HG03064 (cell line): ENCODE results near the gene SETD6.

Experiments used
- ATAC-seq: cut with Tn5 transposase; IDR thresholded peaks from one replicate; pipeline ENCODE4 v1.9.1; 2021; ENCODE audit warnings: low read depth; ENCODE audit not compliant: unreplicated experiment

Gene SETD6

DNA sequence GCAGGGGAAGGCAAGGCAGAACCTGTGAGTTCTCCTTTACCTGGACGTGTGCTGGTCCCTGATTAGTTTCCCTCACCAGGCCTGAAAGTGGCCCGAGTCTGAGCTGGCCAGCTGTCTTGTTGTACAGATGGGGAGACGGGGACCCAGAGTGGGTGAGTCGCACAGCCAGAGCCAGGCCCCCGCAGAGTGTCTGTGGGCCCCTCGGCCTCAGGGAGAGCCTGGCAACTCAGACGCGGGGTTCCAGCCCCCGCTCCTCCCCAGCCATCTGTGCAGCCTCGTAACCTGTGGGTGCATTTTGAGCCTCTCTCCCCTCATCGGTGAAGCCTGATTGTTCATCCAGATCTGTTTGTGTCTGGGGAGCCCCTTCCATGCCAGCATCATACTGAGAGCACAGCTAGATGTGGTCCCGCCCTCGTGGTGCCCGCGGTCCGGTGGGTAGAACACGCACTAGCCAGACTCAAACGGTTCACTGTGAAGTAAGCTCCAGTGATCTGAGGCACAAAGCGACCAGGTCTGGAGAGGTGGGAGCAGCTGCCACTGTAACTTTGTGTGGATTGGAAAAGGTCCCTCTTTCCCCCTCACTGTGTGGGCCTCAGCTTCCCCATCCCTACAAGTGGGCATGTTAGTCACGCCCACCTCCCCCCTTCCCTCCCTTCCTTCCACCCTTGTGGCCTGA, 21.4 kb upstream of the SETD6 start:
- no peak for ATAC-seq

DNA sequence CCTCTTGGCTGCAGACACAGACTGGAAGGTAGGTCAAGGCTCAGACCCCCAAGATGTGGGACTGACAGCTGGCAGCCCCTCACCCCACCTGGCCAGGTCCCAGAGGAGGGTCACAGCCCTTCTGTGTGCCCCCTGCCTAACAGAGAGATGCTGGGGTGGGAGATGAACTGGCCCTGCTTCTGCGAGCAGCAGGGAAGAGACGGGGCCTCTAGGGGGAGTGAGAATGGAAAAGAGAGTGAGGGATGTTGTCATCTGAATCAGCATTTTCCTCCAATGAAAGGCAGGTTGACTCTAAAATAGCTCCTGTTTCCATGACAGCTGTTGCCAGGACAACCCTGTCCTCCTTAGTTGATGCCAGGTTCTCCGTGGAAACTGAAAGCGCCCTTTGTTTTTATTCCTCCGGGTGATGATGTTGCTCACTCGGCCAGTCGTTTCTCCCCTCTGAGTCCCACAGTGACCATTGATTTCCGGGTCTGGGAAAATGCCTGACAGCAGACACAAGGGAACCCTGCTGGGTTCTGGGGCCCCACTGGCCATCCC, 20.3 kb upstream of the SETD6 start:
- ATAC-seq: no peak

DNA sequence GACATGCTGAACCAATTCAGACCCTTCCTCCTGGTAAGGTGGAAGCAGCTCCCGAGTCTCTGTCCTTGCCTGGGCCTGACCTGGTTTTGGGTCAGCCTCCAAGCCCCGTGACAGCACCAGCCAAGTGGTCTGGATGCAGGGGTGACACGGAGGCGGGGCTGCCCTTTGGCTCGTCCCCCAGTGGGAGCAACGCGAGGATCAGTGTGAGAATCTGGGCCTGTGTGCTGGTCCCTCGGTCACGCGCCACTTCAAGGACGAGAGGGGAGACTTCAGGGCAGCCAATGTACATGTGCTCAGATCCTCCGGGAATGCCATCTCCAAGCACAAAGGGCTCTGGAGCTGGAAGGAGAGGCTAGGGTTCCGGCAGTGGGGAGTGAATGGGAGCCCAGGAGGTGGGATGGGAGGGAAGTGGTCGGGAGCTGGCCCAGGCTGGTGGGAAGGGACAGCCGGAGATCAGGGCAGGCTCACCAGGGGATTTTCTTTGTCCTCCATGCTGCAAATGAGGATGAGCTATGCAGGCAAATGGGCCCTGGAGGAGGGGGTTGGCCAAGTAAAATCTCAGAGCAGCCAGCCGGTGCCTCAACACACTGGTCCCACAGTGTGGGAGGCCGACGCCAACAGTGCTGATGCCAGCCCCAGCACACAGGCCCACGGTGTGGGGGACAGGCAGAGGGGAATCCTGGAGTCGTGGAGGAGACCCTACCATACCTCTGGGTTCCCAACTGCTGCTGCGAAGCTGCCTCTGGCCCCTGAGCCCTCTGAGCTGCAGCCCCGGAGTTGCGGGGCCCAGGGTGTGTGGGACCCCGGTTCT, 19.6 kb upstream of the SETD6 start:
- ATAC-seq: no peak

DNA sequence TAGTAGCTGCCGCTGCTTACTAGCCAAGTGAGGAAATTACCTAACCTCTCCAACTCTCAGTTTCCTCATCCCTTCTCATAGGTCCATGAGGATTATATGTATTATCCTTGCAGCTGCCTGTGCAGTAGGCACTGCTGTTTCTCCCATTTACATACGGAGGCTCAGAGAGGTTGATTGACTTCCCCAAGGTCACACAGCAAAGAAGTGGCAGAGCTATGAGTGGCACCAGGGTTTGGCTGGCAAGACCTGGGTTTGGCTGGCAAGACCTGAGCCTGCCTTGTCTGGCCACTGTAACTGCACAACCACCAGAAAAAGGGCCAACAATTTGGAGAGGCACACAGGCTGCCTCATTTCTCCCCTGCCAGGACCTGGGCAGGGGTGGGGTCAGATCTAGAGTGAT, 17.8 kb upstream of the SETD6 start:
- ATAC-seq: no peak

DNA sequence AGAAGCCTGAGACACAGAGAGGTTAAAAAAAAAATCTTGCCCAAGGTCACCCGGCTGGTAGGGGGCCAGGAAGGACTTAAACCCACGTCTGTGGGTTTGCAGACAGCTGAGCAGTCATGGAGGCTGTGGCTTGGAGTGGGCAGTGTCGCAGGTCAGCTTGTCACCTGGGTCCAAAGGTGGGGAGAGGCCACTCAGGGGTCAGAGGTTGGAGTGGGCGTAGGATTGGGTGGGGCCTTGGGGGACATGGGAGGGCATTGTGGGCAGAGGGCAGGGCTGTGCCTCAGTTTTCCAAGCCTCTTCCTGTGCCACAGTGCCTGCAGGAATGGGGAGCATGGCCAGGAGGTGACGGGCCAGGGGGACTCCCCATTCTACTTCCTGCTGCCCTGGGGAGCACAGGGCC, 17.4 kb upstream of the SETD6 start:
- ATAC-seq: no peak

DNA sequence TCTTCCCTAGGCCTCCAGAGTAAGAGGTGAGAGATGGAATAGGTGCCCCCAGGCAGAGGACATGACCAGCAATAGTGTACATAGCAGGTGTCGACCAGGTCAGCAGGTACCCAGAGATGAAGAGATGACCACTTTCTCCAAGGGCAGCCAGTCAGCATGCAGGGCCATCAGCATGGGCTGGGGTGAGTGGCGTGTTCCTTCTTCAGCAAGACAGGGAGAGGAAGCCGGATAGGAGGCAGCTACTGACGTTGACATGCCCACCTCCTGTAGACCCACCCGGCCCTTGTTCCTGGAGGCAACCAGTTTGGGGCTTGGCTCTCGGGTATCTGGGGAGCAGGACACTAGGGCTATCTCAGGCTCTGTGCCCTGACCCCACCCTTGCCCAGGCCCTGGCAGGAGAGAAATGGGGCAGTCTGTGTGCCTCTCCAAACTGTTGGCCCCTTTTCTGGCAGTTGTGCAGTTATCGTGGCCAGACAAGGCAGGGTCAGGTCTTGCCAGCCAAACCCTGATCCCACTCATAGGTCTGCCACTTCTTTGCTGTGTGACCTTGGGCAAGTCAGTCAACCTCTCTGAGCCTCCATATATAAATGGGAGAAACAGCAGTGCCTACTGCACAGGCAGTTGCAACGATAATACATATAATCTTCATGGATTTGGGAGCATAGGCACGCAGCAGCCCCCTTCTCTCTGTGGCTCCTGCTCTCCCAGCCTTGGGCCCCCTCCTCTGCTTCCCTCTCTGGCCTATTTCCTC, 16.8 kb upstream of the SETD6 start:
- ATAC-seq: no peak

DNA sequence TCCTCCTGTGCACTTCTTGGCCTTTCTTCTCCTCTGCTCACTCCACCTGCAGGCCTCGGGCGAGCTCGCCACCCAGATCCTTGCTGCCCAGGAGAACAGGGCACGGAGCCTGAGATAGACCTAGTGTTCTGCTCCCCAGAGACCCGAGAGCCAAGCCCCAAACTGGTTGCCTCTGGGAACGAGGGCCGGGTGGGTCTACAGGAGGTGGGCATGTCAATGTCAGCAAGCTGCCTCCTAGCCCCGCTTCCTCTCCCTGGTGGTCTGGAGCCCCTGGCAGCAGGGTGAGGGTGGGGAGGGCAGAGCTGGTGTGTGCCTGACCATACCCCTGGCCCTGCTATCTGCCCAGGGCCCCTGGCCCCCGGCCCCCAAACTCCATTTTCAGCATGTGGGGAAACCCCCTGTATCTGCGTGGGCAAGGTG, 16.2 kb upstream of the SETD6 start:
- ATAC-seq: no peak

DNA sequence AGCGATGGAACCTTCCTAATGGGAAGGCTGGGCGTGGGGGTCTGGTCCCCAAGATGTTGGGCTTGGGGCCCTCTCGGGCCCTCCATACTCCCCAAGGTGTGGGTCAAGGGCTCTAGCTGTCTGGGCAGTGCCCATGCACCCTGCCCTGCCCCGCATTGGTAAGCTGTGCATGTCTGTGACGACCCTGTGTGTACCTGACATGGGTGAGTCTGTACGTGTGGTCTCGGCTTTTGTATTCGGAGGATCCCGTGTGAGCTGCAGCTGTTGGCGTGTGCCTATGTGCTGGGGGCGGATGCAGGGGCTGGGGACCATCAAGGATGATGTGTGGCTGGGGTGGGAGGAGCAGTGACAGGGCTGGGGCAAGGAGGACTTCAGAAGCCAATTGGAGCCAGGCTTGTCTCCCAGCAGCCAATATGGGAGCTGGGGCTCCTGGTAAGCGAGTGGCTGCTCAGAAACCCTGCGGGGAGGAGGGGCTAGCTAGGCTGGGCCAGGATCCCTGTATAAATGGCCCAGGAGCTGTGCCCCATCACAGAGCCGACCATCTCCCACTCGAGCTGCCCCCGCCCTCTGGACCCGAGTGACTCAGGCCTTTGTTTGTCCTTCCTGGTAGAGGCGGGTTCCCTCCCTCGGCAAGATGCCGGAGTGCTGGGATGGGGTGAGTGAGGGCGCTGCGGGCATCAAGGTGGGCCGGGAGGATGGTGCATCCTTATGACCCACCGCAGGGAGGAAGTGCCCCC, 15.5 kb upstream of the SETD6 start, which contains the start of gene NDRG4:
TSS of gene NDRG4 (plus strand) at position 529 of the 737 bp plus-strand sequence. CDS start at position 635, 106 bp downstream.
- ATAC-seq: peak; percentile 63

DNA sequence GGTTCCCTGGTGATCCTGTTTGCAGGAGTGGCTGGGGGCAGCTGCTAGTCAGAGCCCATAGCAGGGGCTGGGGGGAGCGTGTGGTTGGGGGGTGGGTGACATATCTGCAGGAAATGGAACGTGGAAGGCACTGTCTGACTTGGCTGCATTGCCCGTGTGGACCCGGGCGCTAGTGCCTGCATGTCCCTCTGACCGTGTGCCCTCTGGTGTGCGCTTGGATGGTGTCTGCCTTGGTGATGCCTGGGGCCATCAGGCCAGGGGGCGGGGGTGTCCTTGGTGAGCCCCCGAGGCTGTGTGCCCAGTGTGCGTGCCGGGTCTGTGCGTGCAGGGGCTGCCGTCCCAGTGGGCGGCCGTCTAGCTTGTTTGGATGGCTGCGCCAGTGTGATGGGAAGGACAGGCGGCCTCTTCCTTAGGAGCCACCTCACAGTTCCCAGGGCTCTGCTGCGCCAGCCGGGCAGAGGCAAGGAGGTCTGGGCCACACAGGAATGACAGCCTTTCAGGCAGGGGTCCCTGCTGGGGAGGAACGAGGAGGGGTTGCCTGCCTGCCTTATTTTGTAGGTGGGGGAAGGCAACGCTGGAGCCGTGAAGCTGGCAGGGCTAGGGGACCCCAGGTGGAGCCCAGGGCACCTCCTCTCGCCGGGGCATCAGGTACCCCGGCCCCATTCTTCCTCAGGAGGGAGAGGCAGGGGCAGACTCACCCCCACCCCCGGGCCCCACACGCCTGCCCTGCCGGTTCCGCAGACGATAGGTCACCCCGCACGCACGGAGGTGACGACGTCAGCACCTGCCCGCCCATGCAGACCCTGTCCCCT, 14.7 kb upstream of the SETD6 start:
- ATAC-seq: no peak

DNA sequence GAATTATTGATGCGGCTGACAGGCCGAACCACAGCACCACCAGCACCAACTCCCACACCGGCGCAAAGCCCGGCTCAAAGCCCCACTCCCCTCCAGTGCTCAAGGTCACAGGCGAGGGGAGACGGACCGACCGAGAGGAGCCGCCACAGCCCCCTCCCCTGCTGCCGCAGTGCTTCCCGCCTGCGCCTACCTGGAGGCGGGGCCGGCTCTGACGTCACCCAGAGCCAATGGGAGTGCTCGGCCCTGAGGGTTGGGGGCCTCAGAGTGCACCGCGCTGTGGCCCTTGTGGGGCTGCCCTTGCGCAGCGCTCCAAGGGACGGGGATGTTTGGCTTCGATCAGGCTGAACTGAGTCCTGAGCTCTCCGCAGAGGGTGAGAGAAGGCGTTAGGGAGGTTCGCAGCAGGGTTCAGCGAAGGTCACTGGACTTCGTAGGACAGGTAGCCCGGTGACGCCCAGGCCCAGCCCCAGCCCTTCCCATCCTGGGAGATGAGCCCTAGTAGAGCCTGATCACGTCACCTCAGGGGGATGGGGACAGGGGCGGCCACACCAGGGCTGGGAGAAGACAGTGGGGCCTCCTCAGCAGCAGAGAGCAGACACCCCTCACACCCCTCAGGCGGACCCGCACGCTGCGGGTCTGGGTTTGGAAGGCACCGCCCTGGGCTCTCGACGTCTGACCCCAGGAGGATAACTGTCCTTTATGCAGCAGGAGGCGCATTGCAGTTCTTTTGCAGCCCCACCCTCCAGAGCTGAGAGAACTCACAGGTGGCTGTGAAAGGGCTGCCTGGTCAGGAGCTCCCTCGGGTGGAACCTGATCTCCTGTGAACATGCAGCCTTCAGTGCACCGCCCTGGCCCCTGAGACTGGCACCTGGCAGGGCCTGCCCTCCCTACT, 13.8 kb upstream of the SETD6 start:
- no peak for ATAC-seq

DNA sequence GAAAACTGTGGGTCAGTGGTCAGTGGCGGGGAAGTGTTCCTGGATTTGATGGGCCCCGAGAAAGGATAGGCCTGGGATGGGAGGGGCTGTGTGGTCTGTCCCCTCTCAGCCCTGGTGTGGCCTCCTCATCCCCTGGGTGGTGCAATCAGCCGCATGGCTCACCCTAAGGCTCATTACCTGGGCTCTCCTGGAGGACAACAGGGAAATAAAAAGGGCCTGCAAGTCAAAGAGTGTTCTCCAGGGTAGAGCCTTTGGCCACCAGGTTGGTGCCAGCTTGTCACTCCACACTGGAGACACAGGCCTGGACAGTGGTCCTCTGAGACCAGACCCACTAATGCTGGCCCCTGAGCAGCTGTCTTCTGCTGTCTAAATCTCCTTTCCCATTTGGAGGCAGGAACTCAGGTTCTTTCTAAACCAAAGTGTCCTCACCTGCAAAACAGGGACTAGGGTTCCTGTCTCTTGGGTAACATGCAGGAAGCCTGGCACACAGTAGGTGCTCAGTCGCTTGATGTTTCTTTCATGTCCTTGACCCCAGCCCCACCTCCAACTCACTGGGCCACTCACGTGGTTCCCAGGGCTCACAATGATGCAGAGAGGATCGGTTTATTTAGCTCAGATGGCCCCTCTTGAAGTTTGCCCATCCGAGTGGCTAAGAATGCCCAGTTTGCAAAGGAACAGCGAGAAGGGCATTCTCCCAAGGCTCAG, 12.9 kb upstream of the SETD6 start:
- no peak for ATAC-seq

DNA sequence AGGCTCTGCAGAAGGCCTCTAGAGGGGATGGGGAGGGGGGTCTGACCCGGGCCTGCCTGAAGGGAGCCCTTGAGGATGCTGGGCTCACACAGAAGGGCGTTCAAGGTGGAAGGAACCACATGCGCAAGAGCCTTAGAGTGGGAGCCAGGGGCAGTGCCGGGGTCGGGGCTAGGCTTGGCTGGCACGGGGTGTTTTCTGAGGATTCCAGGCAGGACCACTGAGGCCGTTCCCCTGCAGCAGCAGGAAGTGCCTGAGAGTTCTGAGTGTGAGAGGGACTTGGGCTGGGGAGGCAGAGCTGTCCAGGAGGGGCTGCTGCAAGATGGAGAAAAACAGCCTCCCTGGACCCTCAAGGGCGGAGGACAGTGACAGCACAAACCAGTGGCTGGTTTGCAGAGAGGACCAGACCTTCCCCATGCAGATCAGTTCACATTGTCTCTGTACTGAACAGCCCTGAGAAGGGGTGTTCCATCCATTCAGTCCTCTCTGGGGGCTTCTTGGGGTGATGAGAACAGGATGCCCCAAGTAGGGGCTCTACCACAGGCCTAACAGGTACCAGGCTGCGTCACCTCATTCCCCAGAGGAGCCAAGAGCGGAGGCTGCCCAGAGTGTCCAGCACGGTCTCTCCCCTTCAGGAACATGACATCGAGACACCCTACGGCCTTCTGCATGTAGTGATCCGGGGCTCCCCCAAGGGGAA, 12.0 kb upstream of the SETD6 start:
- ATAC-seq: no peak

DNA sequence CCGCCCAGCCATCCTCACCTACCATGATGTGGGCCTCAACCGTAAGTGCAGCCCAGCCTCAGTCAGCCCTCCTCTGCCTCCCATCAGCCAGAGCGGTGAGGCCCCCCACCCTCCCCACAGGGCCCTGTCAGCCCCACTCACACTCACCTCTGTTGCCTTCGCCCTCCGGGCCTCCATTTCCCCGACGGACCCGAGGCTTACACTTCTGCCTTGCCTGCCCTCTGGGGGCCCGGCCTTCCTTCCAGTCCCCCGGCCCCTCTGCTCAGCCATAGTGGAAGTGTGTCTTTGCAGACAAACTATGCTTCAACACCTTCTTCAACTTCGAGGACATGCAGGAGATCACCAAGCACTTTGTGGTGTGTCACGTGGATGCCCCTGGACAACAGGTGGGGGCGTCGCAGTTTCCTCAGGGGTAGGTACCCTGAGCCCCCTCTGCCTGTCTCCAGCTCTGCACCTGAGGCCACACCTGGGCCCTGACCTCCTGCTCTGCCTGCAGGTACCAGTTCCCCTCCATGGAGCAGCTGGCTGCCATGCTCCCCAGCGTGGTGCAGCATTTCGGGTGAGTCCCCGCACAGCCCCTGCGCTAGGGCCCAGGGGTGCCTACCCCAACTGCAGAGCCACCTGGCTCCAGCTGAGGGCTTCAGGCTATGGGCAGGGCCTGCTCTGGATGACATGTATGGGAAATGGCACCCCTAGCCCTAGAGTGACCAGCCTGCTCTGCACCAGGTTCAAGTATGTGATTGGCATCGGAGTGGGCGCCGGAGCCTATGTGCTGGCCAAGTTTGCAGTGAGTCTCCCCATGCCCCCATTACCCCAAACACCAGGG, 11.2 kb upstream of the SETD6 start:
- no peak for ATAC-seq

DNA sequence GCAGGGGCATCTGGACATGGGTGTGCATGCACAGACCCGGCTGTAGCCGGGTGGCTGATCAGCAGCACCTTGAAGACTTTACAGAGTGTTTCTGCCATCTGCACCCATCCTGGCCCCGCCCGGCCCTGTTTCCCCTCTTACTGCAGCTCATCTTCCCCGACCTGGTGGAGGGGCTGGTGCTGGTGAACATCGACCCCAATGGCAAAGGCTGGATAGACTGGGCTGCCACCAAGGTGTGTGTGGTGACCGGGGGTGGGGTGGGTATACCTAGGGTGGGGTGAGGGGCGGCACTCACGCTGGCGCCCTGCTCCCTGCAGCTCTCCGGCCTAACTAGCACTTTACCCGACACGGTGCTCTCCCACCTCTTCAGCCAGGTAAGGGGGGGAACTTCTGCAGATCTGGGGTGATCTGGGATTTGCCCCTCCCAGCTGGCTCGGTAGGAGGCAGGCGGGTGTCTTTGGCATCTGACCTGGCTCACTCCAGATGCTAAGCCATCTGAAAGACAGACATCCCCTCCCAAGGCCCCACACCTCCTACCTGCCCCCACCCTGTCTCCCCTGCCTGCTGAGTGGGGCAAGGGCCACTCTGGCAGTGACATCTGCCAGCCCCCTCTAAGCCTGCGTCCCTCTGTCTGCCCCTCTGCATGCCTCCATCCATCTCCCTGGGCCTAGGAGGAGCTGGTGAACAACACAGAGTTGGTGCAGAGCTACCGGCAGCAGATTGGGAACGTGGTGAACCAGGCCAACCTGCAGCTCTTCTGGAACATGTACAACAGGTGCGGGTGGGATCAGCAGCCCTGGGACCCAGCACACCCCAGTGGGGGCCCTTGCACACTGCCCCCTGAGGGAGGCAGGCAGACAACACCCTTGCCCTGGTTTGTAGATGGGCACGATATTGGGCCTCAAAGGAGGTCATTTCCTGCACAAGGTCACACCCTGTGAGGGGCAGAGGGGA, 8.8 kb upstream of the SETD6 start:
- ATAC-seq: no peak

DNA sequence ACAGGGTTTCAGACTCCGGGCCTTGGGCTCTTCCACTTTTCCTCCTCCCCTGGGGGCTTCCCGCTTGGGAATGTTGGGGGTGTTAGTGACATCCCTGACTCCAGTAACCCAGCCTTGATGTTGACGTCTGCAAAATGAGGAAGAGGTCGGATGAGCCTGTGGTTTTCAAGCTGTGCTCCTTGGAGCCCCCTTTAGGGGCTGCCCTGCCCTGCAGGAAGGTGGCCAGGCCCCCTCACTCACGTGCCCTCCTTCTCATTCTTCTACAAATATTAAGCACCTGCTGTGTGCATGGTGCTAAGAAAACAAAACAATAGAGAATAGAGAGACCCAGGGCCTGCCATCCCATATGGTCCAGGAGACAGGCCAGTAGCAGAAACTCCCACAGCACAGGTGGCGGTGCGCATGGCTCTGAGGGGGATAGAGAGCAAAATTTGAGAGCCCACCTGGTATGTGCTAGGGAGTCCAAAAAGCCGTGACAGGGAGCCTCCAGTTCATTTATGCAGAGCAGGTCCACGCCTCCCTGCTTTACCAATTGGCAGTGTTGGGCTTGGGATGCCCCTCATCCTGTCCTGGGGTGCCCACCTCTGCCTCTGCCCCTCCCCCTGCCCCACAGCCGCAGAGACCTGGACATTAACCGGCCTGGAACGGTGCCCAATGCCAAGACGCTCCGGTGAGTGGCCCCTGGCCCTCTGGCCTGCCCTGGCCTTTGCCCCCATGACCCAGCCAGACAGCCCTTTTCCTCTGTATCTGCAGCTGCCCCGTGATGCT, 7.9 kb upstream of the SETD6 start:
- no peak for ATAC-seq
